ENCODE measurements around the gene CSNK1D. TPM values are rescaled to one million over a fixed set of nuclear protein-coding genes. Genes with fewer than 3 reads are reported as not detected.
"Not testable (repeated sequence)": the region's sequence is repeated elsewhere in the genome, so short reads cannot be mapped to it uniquely, and the experiment has no call there.

Gene CSNK1D
- total and polyA plus RNA-seq, 4 donors: 72.7 to 160 (median 123) TPM

- no peak overlapping the region for H3K9ac ChIP-seq (ENCODE audit: insufficient read depth in 1 of 2, low read length in 2 of 2)
Measured at GRCh38 chr17:82262344-82262743, 11.2 kb downstream of the CSNK1D start.

DNA sequence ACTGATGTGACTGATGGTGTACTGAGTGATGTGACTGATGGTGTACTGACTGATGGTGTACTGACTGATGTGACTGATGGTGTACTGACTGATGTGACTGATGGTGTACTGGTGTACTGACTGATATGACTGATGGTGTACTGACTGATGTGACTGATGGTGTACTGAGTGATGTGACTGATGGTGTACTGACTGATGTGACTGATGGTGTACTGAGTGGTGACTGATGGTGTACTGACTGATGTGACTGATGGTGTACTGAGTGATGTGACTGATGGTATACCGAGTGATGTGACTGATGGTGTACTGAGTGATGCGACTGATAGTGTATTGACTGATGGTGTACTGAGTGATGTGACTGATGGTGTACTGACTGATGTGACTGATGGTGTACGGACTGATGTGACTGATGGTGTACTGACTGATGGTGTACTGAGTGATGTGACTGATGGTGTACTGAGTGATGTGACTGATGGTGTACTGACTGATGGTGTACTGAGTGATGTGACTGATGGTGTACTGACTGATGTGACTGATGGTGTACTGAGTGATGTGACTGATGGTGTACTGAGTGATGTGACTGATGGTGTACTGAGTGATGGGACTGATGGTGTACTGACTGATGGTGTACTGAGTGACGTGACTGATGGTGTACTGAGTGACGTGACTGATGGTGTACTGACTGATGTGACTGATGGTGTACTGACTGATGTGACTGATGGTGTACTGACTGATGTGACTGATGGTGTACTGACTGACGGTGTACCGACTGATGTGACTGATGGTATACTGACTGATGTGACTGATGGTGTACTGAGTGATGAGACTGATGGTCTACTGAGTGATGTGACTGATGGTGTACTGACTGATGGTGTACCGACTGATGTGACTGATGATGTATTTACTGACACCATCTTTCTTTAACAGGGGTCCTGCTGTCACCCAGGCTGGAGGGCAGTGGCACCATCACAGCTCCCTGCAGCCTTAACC is 13.2 kb downstream of the CSNK1D start:
- H3K9me3 ChIP-seq (ENCODE audit: control insufficient read depth in 4 of 4, insufficient read depth in 3 of 4, low read length in 3 of 4); H3K9ac ChIP-seq (ENCODE audit: insufficient read depth in 1 of 2, low read length in 2 of 2); H3K4me3 ChIP-seq; H3K27ac ChIP-seq (ENCODE audit: low read depth in 1 of 2, low read length in 1 of 2); ATAC-seq (ENCODE audit: insufficient read depth, low FRiP score); H3K27me3 ChIP-seq (ENCODE audit: control insufficient read depth in 3 of 3, insufficient read depth in 3 of 3, low read length in 2 of 3); H3K4me1 ChIP-seq (ENCODE audit: control insufficient read depth in 5 of 5, insufficient read depth in 5 of 5, low read length in 5 of 5); DNase-seq: not testable (repeated sequence)
- 93 to 95% methylated on average over 8 of the region's 8 CpGs for WGBS, 2 donors
- H3K36me3 ChIP-seq (ENCODE audit: control insufficient read depth in 4 of 4, insufficient read depth in 4 of 4, low read length in 4 of 4): peaks cover 32 to 67% (median 55%) of the 10 kb centered on the region in 4 donors

More at GRCh38 chr17:82262344-82262743, 11.2 kb downstream of the CSNK1D start:
- Histone ChIP-seq H3K27ac (ENCODE audit: low read depth in 1 of 2, low read length in 1 of 2) (no peak overlapping the region), H3K27me3 (ENCODE audit: control insufficient read depth in 3 of 3, insufficient read depth in 3 of 3, low read length in 2 of 3) (no peaks in the 10 kb centered on the region), H3K4me1 (ENCODE audit: control insufficient read depth in 5 of 5, insufficient read depth in 5 of 5, low read length in 5 of 5) (peaks cover 0 to 8% (median 2%) of the 10 kb centered on the region in 5 donors), H3K4me3 (no peak overlapping the region), H3K36me3 (ENCODE audit: control insufficient read depth in 4 of 4, insufficient read depth in 4 of 4, low read length in 4 of 4) (peaks cover 31 to 72% (median 52%) of the 10 kb centered on the region in 4 donors), H3K9me3 (ENCODE audit: control insufficient read depth in 4 of 4, insufficient read depth in 3 of 4, low read length in 3 of 4) (no peaks in the 10 kb centered on the region)
- TF ChIP-seq, protein P1, sequence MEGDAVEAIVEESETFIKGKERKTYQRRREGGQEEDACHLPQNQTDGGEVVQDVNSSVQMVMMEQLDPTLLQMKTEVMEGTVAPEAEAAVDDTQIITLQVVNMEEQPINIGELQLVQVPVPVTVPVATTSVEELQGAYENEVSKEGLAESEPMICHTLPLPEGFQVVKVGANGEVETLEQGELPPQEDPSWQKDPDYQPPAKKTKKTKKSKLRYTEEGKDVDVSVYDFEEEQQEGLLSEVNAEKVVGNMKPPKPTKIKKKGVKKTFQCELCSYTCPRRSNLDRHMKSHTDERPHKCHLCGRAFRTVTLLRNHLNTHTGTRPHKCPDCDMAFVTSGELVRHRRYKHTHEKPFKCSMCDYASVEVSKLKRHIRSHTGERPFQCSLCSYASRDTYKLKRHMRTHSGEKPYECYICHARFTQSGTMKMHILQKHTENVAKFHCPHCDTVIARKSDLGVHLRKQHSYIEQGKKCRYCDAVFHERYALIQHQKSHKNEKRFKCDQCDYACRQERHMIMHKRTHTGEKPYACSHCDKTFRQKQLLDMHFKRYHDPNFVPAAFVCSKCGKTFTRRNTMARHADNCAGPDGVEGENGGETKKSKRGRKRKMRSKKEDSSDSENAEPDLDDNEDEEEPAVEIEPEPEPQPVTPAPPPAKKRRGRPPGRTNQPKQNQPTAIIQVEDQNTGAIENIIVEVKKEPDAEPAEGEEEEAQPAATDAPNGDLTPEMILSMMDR (IDR thresholded peaks at IDR 0.05; ENCODE audit: control extremely low read depth, extremely low read depth): no peak
- ATAC-seq (ENCODE audit: insufficient read depth, low FRiP score) (no peak), DNase-seq (no peak)
- WGBS, 2 donors: 66 to 85% methylated on average over 4 of the region's 4 CpGs

- 81 to 88% methylated on average over 5 of the region's 5 CpGs for WGBS, 2 donors
- Histone ChIP-seq H3K27ac (ENCODE audit: low read depth in 1 of 2, low read length in 1 of 2) (no peak overlapping the region), H3K9me3 (ENCODE audit: control insufficient read depth in 4 of 4, insufficient read depth in 3 of 4, low read length in 3 of 4) (no peaks in the 10 kb centered on the region), H3K4me3 (no peak overlapping the region), H3K27me3 (ENCODE audit: control insufficient read depth in 3 of 3, insufficient read depth in 3 of 3, low read length in 2 of 3) (no peaks in the 10 kb centered on the region), H3K4me1 (ENCODE audit: control insufficient read depth in 5 of 5, insufficient read depth in 5 of 5, low read length in 5 of 5) (no peaks in the 10 kb centered on the region), H3K36me3 (ENCODE audit: control insufficient read depth in 4 of 4, insufficient read depth in 4 of 4, low read length in 4 of 4) (peaks cover 32 to 65% (median 53%) of the 10 kb centered on the region in 4 donors), H3K9ac (ENCODE audit: insufficient read depth in 1 of 2, low read length in 2 of 2) (no peak overlapping the region)
- TF ChIP-seq, protein P1 (IDR thresholded peaks at IDR 0.05; ENCODE audit: control extremely low read depth, extremely low read depth): no peak
- ATAC-seq (ENCODE audit: insufficient read depth, low FRiP score): no peak
- no peak for DNase-seq
Measured at GRCh38 chr17:82258555-82258954, 14.9 kb downstream of the CSNK1D start.

GRCh38 chr17:82257473-82257872 is 16.0 kb downstream of the CSNK1D start:
- TF ChIP-seq, protein P1 (IDR thresholded peaks at IDR 0.05; ENCODE audit: control extremely low read depth, extremely low read depth): no peak
- Histone ChIP-seq H3K27ac (ENCODE audit: low read depth in 1 of 2, low read length in 1 of 2) (no peak overlapping the region), H3K36me3 (ENCODE audit: control insufficient read depth in 4 of 4, insufficient read depth in 4 of 4, low read length in 4 of 4) (peaks cover 28 to 66% (median 61%) of the 10 kb centered on the region in 4 donors), H3K4me3 (no peak overlapping the region), H3K9me3 (ENCODE audit: control insufficient read depth in 4 of 4, insufficient read depth in 3 of 4, low read length in 3 of 4) (no peaks in the 10 kb centered on the region), H3K27me3 (ENCODE audit: control insufficient read depth in 3 of 3, insufficient read depth in 3 of 3, low read length in 2 of 3) (no peaks in the 10 kb centered on the region), H3K9ac (ENCODE audit: insufficient read depth in 1 of 2, low read length in 2 of 2) (no peak overlapping the region), H3K4me1 (ENCODE audit: control insufficient read depth in 5 of 5, insufficient read depth in 5 of 5, low read length in 5 of 5) (no peaks in the 10 kb centered on the region)
- DNase-seq (peak in 1 of 3 donors; percentile 19), ATAC-seq (ENCODE audit: insufficient read depth, low FRiP score) (peak; percentile 19)
- WGBS, 2 donors: 76 to 82% methylated on average over 10 of the region's 10 CpGs
